ENCODE measurements around the gene USPL1. TPM values are rescaled to one million over a fixed set of nuclear protein-coding genes. Genes with fewer than 3 reads are reported as not detected.
"Not testable (repeated sequence)": the region's sequence is repeated elsewhere in the genome, so short reads cannot be mapped to it uniquely, and the experiment has no call there.

The USPL1 gene
- total RNA-seq, 4 donors from 2014 or later, result 14.2 to 18.4 (median 15.6) TPM

DNA sequence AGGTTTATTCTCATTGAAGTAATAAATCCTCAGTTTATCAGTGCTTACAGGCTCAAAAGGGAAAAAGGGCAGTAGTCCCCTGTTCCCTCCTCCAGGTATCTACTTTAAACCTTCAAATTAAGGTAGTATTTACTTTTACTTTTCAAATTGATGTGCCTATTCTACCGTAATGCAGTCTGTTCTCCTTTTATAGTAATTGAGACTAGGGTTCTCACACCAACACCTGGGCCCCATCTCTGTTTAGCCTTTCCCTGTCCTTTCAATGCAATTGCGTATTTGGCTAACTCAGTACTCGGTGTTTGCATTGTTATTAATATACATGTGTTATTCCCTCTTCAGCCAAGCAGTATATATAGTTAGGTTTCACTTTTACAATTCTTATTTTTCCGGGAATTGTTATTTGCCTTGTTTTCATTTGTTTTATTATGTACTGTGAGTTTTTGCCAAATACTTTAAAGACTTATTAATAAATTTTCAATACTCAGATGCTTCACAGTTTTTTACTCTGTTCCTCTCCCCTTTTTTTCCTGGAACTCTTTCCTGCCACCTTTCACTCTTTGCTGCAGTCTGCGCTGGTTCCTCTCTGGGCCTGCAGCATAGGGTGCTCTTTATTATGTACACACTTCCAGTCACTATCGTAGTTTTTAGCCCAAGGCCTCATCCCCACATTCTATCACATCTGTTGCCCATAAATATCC lies 30.3 kb downstream of the USPL1 start:
- in situ Hi-C loops (cut with MboI; ENCODE audit: low sequenced_read_pairs in 4 of 4) (no loop called here), intact Hi-C loops (cut with DNase I; ENCODE audit: low total_unique reads) (no loop called here)
- Histone ChIP-seq H3K4me3 (no peak overlapping the region), H3K36me3 (peaks cover 0 to 47% of the 10 kb centered on the region in 2 donors), H3K9me3 (no peaks in the 10 kb centered on the region), H3K27ac (no peak overlapping the region), H3K27me3 (no peaks in the 10 kb centered on the region), H3K4me1 (peaks cover 3 to 15% of the 10 kb centered on the region in 2 donors)
- ATAC-seq, result no peak
- DNase-seq, result no peak
- no peak for TF ChIP-seq POLR2A (IDR thresholded peaks at IDR 0.05)
- TF ChIP-seq, protein P1, sequence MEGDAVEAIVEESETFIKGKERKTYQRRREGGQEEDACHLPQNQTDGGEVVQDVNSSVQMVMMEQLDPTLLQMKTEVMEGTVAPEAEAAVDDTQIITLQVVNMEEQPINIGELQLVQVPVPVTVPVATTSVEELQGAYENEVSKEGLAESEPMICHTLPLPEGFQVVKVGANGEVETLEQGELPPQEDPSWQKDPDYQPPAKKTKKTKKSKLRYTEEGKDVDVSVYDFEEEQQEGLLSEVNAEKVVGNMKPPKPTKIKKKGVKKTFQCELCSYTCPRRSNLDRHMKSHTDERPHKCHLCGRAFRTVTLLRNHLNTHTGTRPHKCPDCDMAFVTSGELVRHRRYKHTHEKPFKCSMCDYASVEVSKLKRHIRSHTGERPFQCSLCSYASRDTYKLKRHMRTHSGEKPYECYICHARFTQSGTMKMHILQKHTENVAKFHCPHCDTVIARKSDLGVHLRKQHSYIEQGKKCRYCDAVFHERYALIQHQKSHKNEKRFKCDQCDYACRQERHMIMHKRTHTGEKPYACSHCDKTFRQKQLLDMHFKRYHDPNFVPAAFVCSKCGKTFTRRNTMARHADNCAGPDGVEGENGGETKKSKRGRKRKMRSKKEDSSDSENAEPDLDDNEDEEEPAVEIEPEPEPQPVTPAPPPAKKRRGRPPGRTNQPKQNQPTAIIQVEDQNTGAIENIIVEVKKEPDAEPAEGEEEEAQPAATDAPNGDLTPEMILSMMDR (IDR thresholded peaks at IDR 0.05 in 4 of 5, conservative IDR thresholded peaks at IDR 0.05 in 1 of 5), result no peak

DNA sequence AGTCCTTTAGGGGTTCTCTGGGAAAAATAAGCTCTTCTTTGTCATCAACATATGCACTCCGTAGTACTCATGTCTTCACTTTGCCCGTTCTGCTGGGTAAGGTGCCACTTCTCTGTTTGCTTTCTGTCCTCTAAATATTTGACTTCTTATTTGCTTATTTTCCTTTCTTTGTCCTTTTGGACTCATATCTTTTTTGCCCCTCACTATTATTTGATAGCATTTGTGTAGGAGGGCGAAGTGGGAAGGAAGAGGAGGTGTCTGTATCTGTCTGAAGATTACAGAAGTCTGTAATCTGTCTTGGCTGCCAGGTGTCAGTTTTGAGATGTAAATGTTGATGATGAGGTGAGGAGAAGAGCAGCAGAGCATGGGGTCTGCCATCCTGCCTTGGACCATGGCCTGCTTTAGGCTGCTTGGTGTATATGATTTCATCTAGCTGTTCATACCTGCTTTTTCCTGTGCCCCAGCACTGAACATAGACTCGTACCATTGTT lies 30.8 kb downstream of the USPL1 start:
- no peaks in the 10 kb centered on the region for H3K9me3 ChIP-seq
- peaks cover 0 to 42% of the 10 kb centered on the region in 2 donors for H3K36me3 ChIP-seq
- in situ Hi-C loops (cut with MboI; ENCODE audit: low sequenced_read_pairs in 4 of 4), result no loop called here
- H3K27ac ChIP-seq, result no peak overlapping the region
- intact Hi-C loops (cut with DNase I; ENCODE audit: low total_unique reads), result no loop called here
- ATAC-seq (no peak), DNase-seq (no peak)
- H3K27me3 ChIP-seq, result no peaks in the 10 kb centered on the region
- TF ChIP-seq, protein P1 (IDR thresholded peaks at IDR 0.05 in 4 of 5, conservative IDR thresholded peaks at IDR 0.05 in 1 of 5), result no peak
- peaks cover 3 to 15% of the 10 kb centered on the region in 2 donors for H3K4me1 ChIP-seq
- H3K4me3 ChIP-seq, result no peak overlapping the region

DNA sequence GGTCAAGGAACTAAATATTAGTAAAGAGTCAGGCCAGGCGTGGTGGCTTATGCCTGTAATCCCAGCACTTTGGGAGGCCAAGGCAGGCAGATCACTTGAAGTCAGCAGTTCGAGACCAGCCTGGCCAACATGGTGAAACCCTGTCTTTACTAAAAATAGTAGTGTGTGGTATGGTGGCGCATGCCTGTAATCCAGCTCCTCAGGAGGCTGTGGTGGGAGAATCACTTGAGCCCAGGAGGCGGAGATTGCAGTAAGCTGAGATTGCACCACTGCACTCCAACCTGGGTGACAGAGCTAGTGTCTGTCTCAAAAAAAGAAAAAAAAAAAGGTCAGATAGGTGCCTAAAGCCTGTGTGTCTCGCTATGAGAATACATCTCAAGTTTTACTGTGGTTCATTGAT lies 33.9 kb downstream of the USPL1 start:
- in situ Hi-C loops (cut with MboI; ENCODE audit: low sequenced_read_pairs in 4 of 4); H3K4me3 ChIP-seq; intact Hi-C loops (cut with DNase I; ENCODE audit: low total_unique reads): not testable (repeated sequence)

DNA sequence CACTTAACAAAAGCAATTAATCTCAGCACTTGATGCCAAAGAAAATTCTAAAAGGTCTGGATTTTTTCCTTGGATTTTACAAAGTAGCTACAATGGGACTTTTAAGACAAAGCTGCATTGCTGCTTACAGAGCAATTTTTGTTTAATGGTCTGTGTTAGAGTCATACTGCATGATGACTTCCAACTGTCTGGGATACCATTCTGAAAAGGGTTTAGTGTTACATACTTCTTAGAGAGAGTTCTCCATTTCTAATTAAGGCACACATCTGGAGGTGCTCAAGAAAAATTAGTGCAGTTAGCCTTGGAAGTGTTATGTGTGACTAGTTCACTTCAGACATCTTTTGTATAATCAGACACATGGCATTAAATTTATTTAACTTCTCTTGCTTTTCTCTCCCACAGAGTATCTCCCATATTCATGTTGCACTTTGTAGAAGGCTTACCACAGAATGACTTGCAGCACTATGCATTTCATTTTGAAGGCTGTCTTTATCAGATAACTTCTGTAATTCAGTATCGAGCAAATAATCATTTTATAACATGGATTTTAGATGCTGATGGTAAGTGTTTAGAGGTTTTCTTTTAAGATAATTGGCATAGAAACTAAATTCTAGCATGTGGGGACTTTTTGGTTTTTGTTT lies 35.1 kb downstream of the USPL1 start:
- Histone ChIP-seq H3K4me1 (peaks cover 3 to 6% of the 10 kb centered on the region in 2 donors), H3K4me3 (no peak overlapping the region), H3K9me3 (no peaks in the 10 kb centered on the region), H3K27ac (no peak overlapping the region), H3K27me3 (no peaks in the 10 kb centered on the region), H3K36me3 (peaks cover 0 to 51% of the 10 kb centered on the region in 2 donors)
- ATAC-seq, result no peak
- TF ChIP-seq, protein P1 (IDR thresholded peaks at IDR 0.05 in 4 of 5, conservative IDR thresholded peaks at IDR 0.05 in 1 of 5), result no peak
- no peak for TF ChIP-seq POLR2A (IDR thresholded peaks at IDR 0.05)
- no peak for DNase-seq
- in situ Hi-C loops (cut with MboI; ENCODE audit: low sequenced_read_pairs in 4 of 4) (no loop called here), intact Hi-C loops (cut with DNase I; ENCODE audit: low total_unique reads) (no loop called here)

More for the DNA sequence above, 33.9 kb downstream of the USPL1 start:
- not testable (repeated sequence) for H3K27ac ChIP-seq, H3K4me1 ChIP-seq, H3K27me3 ChIP-seq, H3K9me3 ChIP-seq
- DNase-seq, result peak in 1 of 2 donors; percentile 22
- H3K36me3 ChIP-seq, result peaks cover 0 to 51% of the 10 kb centered on the region in 2 donors
- ATAC-seq, result peak in 1 of 2 donors; percentile 41

DNA sequence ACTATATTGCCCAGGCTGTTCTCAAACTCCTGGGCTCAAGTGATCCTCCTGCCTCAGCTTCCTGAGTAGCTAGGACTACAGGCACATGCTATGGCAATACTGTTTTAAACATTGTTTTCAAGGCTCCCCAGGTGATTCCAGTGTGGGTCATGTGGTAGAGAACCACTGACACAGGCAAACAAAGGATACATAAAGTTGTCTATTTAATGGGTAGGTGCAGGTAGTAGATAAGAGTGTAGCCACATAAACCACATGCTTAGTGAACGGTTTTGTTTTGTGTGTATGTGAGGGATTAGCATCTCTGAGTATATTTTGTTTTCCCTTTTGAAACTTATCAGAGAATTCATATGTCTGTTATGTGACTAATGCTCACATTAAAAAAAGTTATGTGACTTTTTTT lies 36.7 kb downstream of the USPL1 start:
- Histone ChIP-seq H3K27ac (no peak overlapping the region), H3K9me3 (no peaks in the 10 kb centered on the region), H3K27me3 (no peaks in the 10 kb centered on the region), H3K4me1 (peaks cover 4 to 6% of the 10 kb centered on the region in 2 donors), H3K36me3 (peaks cover 0 to 53% of the 10 kb centered on the region in 2 donors), H3K4me3 (no peak overlapping the region)
- no peak for TF ChIP-seq POLR2A (IDR thresholded peaks at IDR 0.05)
- TF ChIP-seq, protein P1 (IDR thresholded peaks at IDR 0.05 in 4 of 5, conservative IDR thresholded peaks at IDR 0.05 in 1 of 5), result no peak
- ATAC-seq, result no peak
- in situ Hi-C loops (cut with MboI; ENCODE audit: low sequenced_read_pairs in 4 of 4), result no loop called here
- intact Hi-C loops (cut with DNase I; ENCODE audit: low total_unique reads), result no loop called here
- no peak for DNase-seq
